CD4-positive, alpha-beta T cell treated with Interleukin-10 for 1 hour (primary cell): ENCODE measurements around the gene ECI1.
A peak's percentile ranks its signal among the peaks of the same experiment; 100 is the strongest.
"Not testable (repeated sequence)": the region's sequence is repeated elsewhere in the genome, so short reads cannot be mapped to it uniquely, and the experiment has no call there.

ENCODE experiments used
- DNase-seq: peaks from one replicate; pipeline ENCODE4 v3.0.0-alpha.2; 2020

Gene ECI1

DNA sequence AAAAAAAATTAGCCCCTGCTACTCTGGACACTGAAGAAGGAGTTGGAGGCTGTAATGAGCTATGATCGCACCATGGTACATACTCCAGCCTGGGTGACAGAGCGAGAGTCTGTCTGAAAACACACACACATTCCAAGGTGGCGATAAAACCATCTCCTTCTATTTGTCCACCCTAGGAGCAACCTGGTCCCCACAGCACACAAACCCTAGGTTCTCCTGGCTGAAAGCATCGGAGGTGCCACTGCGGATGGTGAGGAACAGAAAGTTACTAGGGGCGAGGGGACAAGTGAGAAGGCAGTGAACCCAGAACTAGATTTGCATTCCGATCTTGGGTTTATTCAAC is 1.4 kb upstream of the ECI1 start:
- no peak for DNase-seq

DNA sequence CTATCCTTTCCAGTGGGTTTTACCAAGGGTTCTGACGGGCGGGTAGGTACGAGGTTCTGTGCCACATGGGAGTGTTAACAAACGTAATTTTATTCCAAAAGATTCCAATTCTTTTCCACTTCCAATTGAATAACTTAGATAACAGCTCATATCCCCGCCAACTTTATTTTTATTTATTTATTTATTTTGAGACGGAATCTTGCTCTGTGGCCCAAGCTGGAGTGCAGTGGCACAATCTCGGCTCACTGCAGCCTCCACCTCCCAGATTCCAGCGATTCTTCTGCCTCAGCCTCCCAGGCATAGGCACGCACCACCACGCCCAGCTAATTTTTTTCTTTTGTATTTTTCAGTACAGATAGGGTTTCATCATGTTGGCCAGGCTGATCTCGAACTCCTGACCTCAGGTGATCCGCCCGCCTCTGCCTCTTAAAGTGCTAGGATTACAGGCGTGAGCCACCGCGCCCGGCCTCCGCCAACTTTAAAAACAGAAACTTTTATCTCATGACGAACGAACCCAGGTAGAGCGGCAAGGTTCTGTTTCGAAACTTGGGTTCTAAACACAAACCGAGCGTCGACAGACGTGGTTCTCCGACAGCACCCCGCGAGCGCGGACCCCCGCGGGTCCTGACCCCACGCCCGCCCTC is 613 bp downstream of the ECI1 start:
- peak; percentile 56 for DNase-seq

DNA sequence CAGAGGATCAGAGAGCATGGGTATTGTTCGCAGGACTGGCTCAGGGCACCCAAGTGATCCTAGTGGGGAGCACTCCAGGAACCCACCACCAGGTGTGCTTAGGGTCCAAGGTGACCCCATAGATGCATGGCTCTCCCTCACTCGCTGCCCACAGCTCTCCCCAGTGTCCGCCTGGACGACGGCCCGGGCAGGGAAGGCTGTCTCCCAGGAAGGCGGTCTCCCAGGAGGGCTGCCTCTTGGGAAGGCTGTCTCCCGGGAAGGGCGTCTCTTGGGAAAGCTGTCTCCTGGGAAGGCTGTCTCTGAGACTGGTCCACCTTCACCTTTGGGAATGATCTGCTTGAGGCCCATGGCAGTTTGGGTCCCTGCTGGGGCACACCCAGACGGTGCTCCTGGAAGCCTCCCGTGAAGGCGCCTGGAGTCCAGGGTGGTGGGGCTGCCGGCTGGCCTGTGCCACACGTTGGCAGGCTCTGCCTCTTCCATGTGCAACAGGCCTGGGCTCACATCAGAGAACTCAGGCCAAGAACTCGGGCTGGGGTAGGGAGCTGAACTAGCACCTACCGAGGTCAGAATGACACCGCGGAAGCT is 5.0 kb downstream of the ECI1 start:
- no peak for DNase-seq

DNA sequence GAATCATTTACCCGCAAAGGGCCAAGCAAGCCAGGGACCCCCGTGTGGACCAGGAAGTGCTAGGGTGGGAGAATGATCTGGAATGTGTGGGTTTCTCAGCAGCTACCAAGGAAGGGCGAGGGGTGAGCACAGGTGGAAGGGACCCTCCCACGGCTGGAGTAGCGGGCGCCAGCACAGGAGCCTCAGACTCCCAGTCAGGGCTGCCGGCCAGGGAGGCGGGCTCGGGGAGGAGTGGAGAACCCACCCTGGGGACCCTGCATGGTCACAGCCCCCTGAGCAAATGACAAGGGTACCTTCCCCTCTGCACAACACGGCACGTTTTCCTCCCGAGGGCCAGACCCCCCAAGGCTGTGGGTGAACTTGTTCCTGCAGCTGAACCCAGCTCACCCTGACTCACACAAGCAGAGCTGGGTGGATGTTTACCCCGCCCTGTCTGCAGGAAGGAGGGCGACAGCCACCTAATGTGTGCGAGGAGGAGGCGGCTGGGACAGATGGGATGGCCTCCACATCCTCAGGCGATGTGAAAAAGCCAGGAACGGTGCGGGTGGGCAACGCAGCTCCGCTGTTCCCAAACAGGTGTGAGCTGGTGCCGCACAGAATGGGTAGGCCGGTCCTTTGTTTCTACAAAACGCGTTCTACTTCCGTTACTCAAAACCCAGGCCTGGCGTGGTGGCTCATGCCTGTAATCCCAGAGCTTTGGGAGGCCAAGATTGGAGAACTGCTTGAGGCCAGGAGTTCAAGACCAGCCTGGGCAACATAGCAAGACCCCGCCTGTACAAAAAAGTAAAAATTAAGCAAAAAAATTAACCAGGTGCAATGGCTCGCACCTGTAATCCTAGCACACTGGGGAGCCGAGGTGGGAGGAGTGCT is 6.2 kb downstream of the ECI1 start:
- DNase-seq, result no peak

DNA sequence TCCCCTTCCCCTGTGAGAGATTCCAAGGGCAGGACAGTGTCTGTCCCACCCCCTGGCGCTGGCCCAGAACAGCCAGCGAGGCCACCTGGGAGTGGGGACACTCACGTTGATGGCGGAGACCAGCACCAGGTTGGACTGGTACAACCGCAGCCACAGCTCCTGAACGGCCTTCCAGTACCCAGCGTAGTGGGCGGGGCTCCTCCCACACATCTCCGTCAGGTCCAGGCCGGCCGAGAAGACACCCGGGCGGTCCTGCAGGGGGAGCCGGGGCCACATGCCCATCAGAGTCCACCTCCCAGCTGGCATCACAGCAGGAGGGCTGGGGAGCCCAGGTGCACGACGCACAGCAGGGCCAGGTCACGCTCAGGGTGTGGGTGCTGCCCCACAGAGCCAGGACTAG is 7.1 kb downstream of the ECI1 start:
- DNase-seq, result no peak

DNA sequence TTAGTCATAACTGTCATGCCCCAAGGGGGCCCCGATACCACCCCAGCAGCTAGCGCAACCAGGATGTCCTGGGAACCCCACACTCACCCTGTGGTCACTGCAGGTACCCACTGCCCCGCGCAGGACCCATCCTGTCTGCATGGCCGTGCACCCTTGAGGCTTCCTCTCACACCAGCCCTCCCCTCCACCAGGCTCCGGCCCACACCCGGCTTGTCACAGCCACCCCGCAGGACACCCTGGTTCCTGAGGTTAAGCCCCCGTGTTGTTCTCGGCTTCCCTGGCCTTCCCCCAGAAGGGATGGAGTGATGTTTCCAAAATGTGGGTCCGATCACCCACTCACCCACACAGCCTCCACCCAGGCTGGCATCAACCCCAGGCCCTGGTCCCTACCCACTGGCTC is 7.6 kb downstream of the ECI1 start:
- no peak for DNase-seq

DNA sequence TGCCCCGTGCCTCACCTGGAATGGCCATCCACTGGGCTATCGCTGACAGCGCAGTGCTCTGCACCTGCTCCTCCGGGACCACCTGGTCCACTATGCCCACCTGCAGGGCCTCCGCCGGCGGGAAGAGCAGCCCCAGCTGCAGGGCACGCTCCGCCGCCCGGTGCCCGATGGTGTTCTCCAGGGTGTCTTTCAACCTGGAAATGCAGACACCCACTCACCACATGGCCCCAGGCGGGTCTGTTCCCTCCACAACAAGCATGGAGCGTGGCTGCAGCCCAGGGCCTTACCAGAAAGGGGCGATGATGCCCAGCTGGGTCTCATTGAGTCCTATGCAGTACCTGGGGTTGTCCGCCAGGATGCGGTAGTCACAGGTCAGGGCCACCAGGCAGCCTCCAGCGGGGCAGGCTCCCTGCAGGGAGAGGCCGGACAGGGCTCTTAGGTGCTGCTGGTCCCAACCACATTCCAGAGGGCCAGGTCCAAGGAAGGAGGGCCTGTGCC is 8.3 kb downstream of the ECI1 start:
- no peak for DNase-seq

DNA sequence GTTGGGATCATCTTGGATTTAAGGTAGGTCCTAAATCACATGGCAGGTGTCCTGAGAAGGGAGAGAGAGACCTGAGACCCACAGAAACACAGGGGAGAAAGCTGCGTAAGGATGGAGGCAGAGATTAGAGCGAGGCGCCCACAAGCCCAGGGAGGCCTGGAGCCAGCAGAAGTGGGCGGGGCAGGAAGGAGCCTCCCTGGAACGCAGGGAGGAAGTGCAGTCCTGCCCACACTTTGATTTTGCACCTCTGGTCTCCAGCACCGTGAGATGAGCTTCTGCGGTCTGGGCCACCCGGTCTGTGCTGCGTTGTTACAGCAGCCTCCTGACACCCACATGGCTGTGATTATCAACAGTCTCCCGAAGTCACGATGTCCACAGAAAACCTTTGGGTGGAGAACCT is 8.8 kb downstream of the ECI1 start:
- no peak for DNase-seq

DNA sequence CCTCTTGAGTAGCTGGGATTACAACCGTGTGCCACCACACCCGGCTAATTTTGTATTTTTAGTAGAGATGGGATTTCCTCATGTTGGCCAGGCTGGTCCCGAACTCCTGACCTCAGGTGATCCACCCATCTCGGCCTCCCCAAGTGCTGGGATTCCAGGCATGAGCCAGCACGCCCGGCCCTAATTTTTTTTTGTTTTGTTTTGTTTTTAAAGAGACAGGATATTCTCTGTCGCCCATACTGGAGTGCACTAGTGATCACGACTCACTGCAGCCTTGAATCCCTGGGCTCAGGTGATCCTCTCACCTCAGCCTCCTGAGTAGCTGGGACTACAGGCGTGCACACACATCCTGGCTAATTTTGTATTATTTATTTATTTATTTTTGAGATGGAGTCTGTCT is 11.1 kb downstream of the ECI1 start:
- not testable (repeated sequence) for DNase-seq

DNA sequence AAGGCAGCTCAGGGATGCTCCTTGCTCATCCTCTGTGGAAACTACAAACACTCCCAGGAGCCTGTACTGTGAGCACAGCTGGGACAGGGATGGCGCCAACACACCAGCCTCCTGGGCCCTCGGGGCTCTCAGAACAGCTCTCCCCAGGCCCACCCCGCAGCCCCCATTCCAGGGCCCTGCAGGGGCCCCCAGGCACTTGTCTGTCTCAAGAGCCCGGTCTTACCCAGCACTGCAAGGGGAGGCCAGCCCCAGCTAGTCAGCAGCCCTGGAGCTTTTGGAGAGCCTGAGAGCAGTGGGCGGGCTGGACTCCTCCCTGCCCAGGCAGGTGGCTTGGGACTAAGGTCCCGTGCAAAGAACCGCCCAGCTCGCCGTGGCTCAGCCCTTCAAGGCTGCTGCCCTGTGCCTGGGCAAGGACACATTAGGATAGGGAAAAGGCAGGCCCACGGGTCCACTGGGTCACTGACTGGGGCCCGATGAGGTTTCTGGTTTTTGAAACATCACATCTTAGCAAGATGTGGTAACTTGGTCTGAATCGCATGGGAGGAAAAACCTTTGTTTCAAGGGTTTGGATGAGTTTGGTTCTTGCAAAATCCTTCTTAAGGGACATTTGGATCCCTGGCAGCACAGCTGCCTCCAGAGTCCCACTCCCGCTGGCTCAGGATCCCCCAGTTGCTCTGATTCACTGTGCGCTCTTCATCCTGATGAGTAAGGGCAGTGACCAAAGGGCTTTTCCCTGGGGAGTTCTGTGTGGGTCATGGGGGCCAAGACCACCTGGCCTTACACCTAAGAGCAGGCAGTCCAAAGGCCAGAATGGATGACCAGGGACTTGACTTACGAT is 12.3 kb downstream of the ECI1 start:
- no peak for DNase-seq

DNA sequence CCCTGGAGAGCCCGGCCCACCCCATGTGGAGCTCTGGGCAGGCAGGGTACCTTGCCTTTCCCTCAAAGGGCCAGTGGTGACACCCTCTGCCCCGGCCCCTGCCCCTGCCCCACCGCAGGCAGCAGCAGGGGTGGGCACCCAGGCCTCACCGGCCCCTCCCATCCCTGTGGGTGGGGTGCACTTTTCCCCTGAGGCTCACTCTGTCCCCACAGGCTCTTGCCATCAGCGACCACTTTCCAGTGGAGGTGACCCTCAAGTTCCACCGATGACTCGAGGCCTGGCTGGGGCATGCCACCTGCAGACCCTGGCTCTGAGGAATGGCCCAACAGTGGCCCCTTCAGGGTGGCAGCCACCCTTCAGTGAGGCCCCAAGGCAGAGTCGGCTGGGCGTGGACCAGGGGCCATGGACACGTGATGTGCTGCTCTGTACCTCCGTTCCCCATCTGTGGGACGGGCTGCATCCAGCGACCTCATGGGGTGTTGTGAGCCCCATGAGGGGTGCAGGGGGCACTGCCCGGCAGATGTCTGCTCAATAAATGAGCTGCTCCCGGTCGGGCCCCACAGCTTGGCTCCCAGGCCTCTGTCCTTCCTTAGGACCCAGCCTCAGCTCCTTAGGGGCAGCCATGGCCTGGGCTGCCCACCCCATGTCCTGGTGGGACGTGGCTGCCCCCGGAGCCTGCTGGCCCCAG is 13.1 kb downstream of the ECI1 start:
- DNase-seq, result no peak

DNA sequence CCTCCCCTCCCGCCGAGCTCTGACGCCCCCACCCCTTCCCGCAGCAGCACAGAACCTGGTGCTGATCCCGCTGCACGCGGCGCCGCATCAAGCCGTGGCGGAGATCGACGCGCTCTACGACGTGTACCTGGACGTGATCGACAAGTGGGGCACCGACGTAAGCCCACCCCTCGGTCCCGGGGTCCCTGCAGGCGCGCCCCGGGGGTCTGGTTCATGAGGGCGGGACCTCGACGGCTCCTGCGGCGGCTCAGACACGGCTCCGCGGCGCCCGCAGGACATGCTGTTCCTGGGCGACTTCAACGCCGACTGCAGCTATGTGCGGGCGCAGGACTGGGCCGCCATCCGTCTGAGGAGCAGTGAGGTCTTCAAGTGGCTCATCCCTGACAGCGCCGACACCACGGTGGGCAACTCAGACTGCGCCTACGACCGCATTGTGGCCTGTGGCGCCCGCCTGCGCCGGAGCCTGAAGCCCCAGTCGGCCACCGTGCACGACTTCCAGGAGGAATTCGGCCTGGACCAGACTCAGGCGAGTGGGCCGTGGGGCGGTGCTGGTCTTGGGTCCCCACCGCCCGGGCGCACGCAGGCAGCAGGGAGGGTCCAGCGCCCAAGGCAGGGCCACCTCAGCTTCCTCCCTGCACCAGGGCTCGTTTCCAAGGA is 13.8 kb downstream of the ECI1 start:
- no peak for DNase-seq

DNA sequence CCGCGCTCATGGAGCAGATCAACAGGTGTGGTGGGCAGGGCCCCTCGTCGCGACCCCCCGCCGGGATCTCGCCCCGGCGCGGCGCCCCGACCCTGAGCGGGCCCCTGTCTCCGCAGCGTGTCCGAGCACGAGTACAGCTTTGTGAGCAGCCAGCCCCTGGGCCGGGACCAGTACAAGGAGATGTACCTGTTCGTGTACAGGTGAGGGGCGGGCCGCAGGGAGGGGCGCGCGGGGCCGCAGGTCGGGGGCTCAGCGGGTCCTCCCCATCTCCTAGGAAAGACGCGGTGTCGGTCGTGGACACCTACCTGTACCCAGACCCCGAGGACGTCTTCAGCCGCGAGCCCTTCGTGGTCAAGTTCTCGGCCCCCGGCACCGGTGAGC is 14.3 kb downstream of the ECI1 start:
- no peak for DNase-seq

DNA sequence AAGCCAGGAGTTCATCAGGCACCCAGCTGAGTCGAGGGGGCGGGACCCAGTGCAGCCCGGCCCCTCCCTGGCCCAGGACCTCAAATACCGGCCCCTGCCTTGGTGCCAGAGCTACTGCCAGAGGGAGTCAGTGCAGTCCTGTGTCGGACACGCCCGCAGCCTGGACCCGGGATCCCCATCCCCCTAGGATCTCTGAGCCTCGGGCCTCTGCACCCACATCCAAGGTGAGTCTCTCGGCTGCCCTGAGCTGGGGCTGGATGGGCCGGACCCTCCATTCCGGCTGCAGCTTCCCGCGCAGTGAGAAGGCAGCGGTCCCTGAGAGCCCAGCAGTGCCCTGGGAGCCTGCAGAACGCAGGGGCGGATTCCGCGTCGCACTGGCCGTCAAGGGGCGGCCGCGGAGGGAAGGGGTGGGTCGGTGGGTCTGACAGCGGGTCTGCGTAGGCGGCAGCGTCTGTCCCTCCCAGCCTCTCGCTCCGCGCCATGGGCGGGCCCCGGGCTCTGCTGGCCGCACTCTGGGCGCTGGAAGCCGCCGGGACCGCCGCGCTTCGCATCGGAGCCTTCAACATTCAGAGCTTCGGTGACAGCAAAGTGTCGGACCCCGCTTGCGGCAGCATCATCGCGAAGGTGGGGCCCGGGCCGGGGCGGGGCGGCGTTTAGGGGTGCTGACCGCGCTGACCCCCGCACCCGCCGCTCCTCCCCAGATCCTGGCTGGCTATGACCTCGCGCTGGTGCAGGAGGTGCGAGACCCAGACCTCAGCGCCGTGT is 14.9 kb downstream of the ECI1 start, which contains the start of gene DNASE1L2:
Gene DNASE1L2 (plus strand): TSS at position 108 of the 765 bp plus-strand sequence. CDS start 373 bp downstream, at position 481.
- no peak for DNase-seq

DNA sequence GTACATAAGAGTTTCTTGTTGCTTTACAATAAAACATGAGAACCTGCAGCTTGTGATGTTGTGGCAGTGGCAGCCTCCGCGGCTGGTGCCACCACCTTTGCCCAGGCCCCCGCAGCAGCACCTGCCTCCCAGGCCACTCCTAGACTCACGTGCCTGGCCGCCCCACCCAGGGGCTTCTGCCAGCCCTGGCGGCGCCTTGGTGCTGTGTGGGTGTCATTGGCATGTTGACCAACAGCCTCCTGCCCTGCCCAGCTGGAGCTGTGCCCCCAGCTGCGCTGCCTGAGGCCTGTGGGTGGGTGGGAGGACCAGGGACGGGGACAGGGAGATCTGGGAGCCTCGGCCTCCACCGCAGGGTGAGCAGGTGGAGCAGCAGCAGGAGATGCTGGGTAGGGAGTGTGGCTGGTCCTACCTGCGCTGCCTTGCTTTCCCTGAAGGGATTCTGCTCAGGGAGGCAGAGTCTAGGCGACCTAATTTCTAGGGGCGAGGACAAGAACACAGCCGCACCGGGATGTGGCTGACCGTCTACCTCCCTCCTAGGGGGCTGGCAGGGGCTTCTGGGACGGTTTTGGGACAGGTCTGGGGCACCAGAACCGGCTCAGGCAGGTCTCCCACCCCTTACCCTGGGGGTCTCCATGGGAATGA is 15.6 kb downstream of the ECI1 start:
- DNase-seq, result no peak

DNA sequence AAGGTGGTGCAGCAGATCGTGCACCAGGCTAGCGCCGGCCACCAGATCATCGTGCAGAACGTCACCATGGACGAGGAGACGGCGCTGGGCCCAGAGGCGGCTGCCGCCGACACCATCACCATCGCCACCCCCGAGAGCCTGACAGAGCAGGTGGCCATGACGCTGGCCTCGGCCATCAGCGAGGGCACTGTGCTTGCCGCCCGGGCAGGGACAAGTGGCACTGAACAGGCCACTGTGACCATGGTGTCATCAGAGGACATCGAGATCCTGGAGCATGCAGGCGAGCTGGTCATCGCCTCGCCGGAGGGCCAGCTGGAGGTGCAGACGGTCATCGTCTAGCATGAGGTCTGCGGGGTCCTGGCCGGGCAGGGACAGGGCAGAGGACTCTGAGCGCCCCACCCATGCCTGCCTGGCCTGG is 16.1 kb downstream of the ECI1 start:
- no peak for DNase-seq

DNA sequence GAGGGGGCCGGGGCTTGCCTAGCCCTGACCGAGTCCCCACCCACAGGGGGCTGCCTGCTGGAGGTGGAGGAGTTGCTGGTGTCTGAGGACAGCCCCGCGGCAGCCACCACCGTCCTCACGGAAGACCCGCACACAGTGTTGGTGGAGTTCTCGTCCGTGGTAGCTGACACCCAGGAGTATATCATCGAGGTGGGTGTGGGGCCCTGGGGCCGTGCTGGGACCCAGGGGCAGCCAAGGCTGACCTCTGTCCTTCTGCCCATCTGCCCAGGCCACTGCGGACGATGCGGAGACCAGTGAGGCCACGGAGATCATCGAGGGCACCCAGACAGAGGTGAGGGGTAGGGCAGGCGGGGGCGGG is 16.6 kb downstream of the ECI1 start:
- DNase-seq, result no peak

DNA sequence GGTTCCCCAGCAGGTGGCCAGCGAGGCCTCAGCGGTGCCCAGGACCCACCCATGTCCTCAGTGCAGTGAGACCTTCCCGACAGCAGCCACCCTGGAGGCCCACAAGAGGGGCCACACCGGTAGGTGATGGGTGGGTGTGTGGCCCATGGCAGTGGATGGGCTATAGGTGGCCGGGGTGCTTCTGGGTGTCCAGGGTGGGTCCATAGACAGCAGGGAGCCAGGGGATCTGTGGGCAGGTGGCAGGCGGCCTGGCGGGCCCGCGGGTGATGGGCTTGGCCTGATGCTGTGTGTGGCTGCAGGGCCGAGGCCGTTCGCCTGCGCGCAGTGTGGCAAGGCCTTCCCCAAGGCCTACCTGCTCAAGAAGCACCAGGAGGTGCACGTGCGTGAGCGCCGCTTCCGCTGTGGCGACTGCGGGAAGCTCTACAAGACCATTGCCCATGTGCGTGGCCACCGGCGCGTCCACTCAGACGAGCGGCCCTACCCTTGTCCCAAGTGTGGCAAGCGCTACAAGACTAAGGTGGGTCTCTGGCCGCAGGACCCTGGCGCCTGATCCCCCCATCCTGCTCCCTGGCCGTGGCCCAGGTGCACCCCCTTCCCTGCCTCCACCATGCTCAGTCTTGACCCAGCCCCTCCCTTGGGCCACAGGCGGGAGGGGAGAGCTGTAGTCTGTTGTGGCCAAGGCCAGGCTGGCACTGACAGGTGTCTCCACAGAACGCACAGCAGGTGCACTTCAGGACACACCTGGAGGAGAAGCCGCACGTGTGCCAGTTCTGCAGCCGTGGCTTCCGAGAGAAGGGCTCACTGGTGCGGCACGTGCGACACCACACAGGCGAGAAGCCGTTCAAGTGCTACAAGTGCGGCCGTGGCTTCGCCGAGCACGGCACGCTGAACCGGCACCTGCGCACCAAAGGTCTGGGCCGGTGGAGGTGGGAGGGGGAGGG is 17.2 kb downstream of the ECI1 start:
- no peak for DNase-seq

DNA sequence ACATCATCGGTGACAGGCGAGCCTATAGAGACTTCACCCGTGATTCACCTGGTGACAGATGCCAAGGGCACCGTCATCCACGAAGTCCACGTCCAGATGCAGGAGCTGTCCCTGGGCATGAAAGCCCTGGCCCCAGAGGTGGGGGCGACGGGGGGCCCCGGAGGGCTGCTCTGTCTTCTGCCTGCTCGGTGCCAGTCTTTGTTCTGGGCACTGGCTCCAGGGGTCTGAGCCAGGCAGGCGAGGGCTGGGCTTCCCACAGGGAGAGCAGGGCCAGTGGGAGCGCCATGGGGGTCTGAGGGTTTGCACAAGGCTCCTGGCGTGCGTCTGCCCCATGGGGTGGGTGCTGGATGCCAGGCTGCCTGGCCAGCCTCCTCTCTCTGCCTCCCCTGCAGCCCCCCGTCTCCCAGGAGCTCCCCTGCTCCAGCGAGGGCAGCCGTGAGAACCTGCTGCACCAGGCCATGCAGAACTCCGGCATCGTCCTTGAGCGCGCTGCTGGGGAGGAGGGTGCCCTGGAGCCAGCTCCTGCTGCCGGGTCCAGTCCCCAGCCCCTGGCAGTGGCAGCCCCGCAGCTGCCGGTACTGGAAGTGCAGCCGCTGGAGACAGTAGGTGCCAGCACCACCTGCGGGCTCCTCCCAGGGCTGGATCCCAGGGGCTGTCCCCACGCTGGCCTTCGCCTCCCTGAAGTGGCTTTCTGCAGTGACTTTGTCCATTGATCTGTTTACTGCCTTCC is 18.2 kb downstream of the ECI1 start:
- DNase-seq, result no peak
